H9 (cell line): ENCODE data around the gene ANKHD1. TPM values are rescaled to one million over a fixed set of nuclear protein-coding genes. Genes with fewer than 3 reads are reported as not detected.

Source experiments
- DNase-seq: peaks from one replicate; pipeline ENCODE4 v3.0.0-alpha.2; 2017
- H2AFZ ChIP-seq: one replicate; pipeline ENCODE4 v1.6.1; 2013; ENCODE audit warnings: mild to moderate bottlenecking, low read length, control low read depth, moderate library complexity
- H2AK5ac ChIP-seq: 2 replicates; pipeline ENCODE4 v1.6.1; 2013; ENCODE audit warnings: low read length, control low read depth, mixed read lengths; ENCODE audit not compliant: insufficient read length
- H2BK120ac ChIP-seq: one replicate; pipeline ENCODE4 v1.6.1; 2013; ENCODE audit warnings: low read depth, mild to moderate bottlenecking, low read length, control low read depth, inconsistent platforms; ENCODE audit not compliant: poor library complexity, severe bottlenecking
- H2BK12ac ChIP-seq: 2 replicates; pipeline ENCODE4 v1.6.1; 2013; ENCODE audit warnings: low read length, control low read depth, mixed read lengths, low read depth; ENCODE audit not compliant: insufficient read length
- H2BK15ac ChIP-seq: 2 replicates; pipeline ENCODE4 v1.6.1; 2013; ENCODE audit warnings: low read depth, low read length, control low read depth
- H2BK20ac ChIP-seq: one replicate; pipeline ENCODE4 v1.6.1; 2013; ENCODE audit warnings: low read depth, mild to moderate bottlenecking, low read length, control low read depth, inconsistent platforms; ENCODE audit not compliant: poor library complexity, severe bottlenecking
- H2BK5ac ChIP-seq: 2 replicates; pipeline ENCODE4 v1.6.1; 2013; ENCODE audit warnings: low read length, control low read depth, mixed read lengths; ENCODE audit not compliant: insufficient read length
- H3K14ac ChIP-seq: 2 replicates; pipeline ENCODE4 v1.6.1; 2013; ENCODE audit warnings: low read length, control low read depth; ENCODE audit not compliant: insufficient read depth
- H3K18ac ChIP-seq: 2 replicates; pipeline ENCODE4 v1.6.1; 2013; ENCODE audit warnings: low read depth, mild to moderate bottlenecking, mixed read lengths, low read length, control low read depth; ENCODE audit not compliant: insufficient read length
- H3K23ac ChIP-seq: 2 replicates; pipeline ENCODE4 v1.6.1; 2013; ENCODE audit warnings: low read length, control low read depth, mixed read lengths, low read depth; ENCODE audit not compliant: insufficient read length
- H3K23me2 ChIP-seq: 2 replicates; pipeline ENCODE4 v1.6.1; 2013; ENCODE audit warnings: low read depth, mild to moderate bottlenecking, mixed read lengths, low read length, control low read depth; ENCODE audit not compliant: insufficient read length, poor library complexity, severe bottlenecking
- H3K27ac ChIP-seq: 2 replicates; pipeline ENCODE4 v1.5.1; 2013; ENCODE audit warnings: low read length, control low read depth, mixed read lengths, low read depth; ENCODE audit not compliant: insufficient read length
- H3K27me3 ChIP-seq: 2 replicates; pipeline ENCODE4 v1.6.1; 2013; ENCODE audit warnings: low read length, control low read depth, inconsistent platforms; ENCODE audit not compliant: insufficient read depth
- H3K4ac ChIP-seq: 2 replicates; pipeline ENCODE4 v1.6.1; 2013; ENCODE audit warnings: low read depth, mild to moderate bottlenecking, control low read depth, inconsistent platforms, low read length, moderate library complexity
- H3K4me1 ChIP-seq: 2 replicates; pipeline ENCODE4 v1.6.1; 2013; ENCODE audit warnings: low read length, control low read depth, inconsistent platforms; ENCODE audit not compliant: insufficient read depth
- H3K4me2 ChIP-seq: 2 replicates; pipeline ENCODE4 v1.6.1; 2013; ENCODE audit warnings: low read length, control low read depth, mixed read lengths; ENCODE audit not compliant: insufficient read length, insufficient read depth
- H3K56ac ChIP-seq: 2 replicates; pipeline ENCODE4 v1.6.1; 2013; ENCODE audit warnings: low read depth, mild to moderate bottlenecking, mixed read lengths, low read length, control low read depth; ENCODE audit not compliant: insufficient read length
- H3K79me1 ChIP-seq: 2 replicates; pipeline ENCODE4 v1.6.1; 2013; ENCODE audit warnings: low read depth, mild to moderate bottlenecking, moderate library complexity, low read length, control low read depth, inconsistent platforms; ENCODE audit not compliant: insufficient read depth, poor library complexity, severe bottlenecking
- H3K79me2 ChIP-seq: 2 replicates; pipeline ENCODE4 v1.6.1; 2013; ENCODE audit warnings: low read length, control low read depth, inconsistent platforms; ENCODE audit not compliant: insufficient read depth
- H3K9ac ChIP-seq: 2 replicates; pipeline ENCODE4 v1.6.1; 2013; ENCODE audit warnings: low read length, control low read depth, mixed read lengths; ENCODE audit not compliant: insufficient read length; ENCODE audit errors: extremely low read depth
- H3K9me3 ChIP-seq: one replicate; pipeline ENCODE4 v1.6.1; 2013; ENCODE audit warnings: low read depth, low read length, inconsistent platforms; ENCODE audit not compliant: control insufficient read depth
- H3T11ph ChIP-seq: one replicate; pipeline ENCODE4 v1.6.1; 2013; ENCODE audit warnings: mild to moderate bottlenecking, low read length, control low read depth, inconsistent platforms
- H4K20me1 ChIP-seq: one replicate; pipeline ENCODE4 v1.6.1; 2013; ENCODE audit not compliant: control insufficient read depth, insufficient read length, insufficient read depth
- H4K5ac ChIP-seq: 2 replicates; pipeline ENCODE4 v1.6.1; 2013; ENCODE audit warnings: low read depth, mild to moderate bottlenecking, mixed read lengths, low read length, control low read depth; ENCODE audit not compliant: insufficient read length
- H4K8ac ChIP-seq: replicated peaks from 2 replicates; pipeline ENCODE4 v1.6.1; 2013; ENCODE audit warnings: low read length, control low read depth, mixed read lengths, low read depth; ENCODE audit not compliant: insufficient read length
- H4K91ac ChIP-seq: 2 replicates; pipeline ENCODE4 v1.6.1; 2013; ENCODE audit warnings: low read depth, mild to moderate bottlenecking, moderate library complexity, mixed read lengths, low read length, control low read depth; ENCODE audit not compliant: insufficient read length
- H3K27ac Mint-ChIP-seq, 3 experiments: 2 replicates in 2 of 3; 3 replicates in 1 of 3; pipeline ENCODE4 v1.8.0; 2020 to 2021; ENCODE audit warnings: mixed read lengths in 3 of 3, mild to moderate bottlenecking in 1 of 3, moderate library complexity in 1 of 3
- H3K27me3 Mint-ChIP-seq: 2 replicates; pipeline ENCODE4 v1.8.0; 2021; ENCODE audit warnings: low read depth, mild to moderate bottlenecking, moderate library complexity, mixed read lengths
- H3K36me3 Mint-ChIP-seq, 3 experiments: 2 replicates in 2 of 3; 3 replicates in 1 of 3; pipeline ENCODE4 v1.8.0; 2020 to 2021; ENCODE audit warnings: low read depth in 3 of 3, mixed read lengths in 3 of 3; ENCODE audit not compliant: insufficient read depth in 1 of 3
- H3K4me1 Mint-ChIP-seq, 2 experiments: 2 replicates each; pipeline ENCODE4 v1.8.0; 2020; ENCODE audit warnings: mixed read lengths in 2 of 2
- H3K4me3 Mint-ChIP-seq, 2 experiments: 2 replicates in 1 of 2; 3 replicates in 1 of 2; pipeline ENCODE4 v1.8.0; 2020 to 2021; ENCODE audit warnings: mild to moderate bottlenecking in 2 of 2, mixed read lengths in 2 of 2, moderate library complexity in 1 of 2
- H3K9me3 Mint-ChIP-seq, 2 experiments: 2 replicates in 1 of 2; 3 replicates in 1 of 2; pipeline ENCODE4 v1.8.0; 2020; ENCODE audit warnings: mild to moderate bottlenecking in 2 of 2, mixed read lengths in 2 of 2, moderate library complexity in 1 of 2
- CTCF ChIP-seq: fragments of 200-600 bp; sonication (generic); conservative IDR thresholded peaks from 3 replicates; pipeline ENCODE4 v1.8.0; 2021; ENCODE audit warnings: antibody characterized with exemption, mild to moderate bottlenecking
- WGBS: extraction: QIAGEN DNeasy Blood & Tissue Kit; methylation state at CpG from one replicate; pipeline ENCODE4 v1.1.7; 2013; ENCODE audit warnings: missing lambda C conversion rate, low lambda C conversion rate, mixed read lengths; ENCODE audit not compliant: insufficient read length; ENCODE audit errors: extremely low coverage; 5-methylcytosine and 5-hydroxymethylcytosine counted together
- total RNA-seq: library from RNA; stranded (reverse); gene quantifications from 2 replicates; pipeline ENCODE4 v1.2.1, GENCODE V29; 2021

The ANKHD1 gene
- total RNA-seq, 1 experiment from 2014 or later, result 105 TPM

- no peak overlapping the region for H4K91ac ChIP-seq
- H2BK20ac ChIP-seq, result no peak overlapping the region
- peak overlapping the region in 2 of 3 experiments; percentile 79 to 99; a peak in 4 of 7 replicates for H3K27ac Mint-ChIP-seq
- no peak for TF ChIP-seq CTCF
- H3K79me2 ChIP-seq, result no peaks in the 10 kb centered on the region
- no peak overlapping the region for H3K56ac ChIP-seq
- H3K4me1 ChIP-seq, result 0 out of 2 replicates have a peak, but pooled peaks cover 7% of the 10 kb centered on the region
- no peak overlapping the region for H2BK120ac ChIP-seq
- DNase-seq, result no peak
- H2BK12ac ChIP-seq, result no peak overlapping the region
- no peak overlapping the region for H2AFZ ChIP-seq
- peaks cover 7% of the 10 kb centered on the region for H3K23me2 ChIP-seq
- H3K4ac ChIP-seq, result no peak overlapping the region
- no peaks in the 10 kb centered on the region for H4K20me1 ChIP-seq
- no peak overlapping the region for H2BK5ac ChIP-seq
- no peak overlapping the region for H3K14ac ChIP-seq
- H4K8ac ChIP-seq, result no peak overlapping the region
- H3K9me3 Mint-ChIP-seq, result no peaks in the 10 kb centered on the region
- H3K27me3 Mint-ChIP-seq, result no peaks in the 10 kb centered on the region
- peaks cover 23 to 26% of the 10 kb centered on the region in 2 experiments for H3K4me1 Mint-ChIP-seq
- no peaks in the 10 kb centered on the region for H3K27me3 ChIP-seq
- no peaks in the 10 kb centered on the region for H3K9me3 ChIP-seq
- no peak overlapping the region for H3K23ac ChIP-seq
- no peak overlapping the region for H3K4me2 ChIP-seq
- H4K5ac ChIP-seq, result no peak overlapping the region
- WGBS, result no CpG with 5 or more reads among the region's 7 CpGs
- no peak overlapping the region for H2AK5ac ChIP-seq
- H3K4me3 Mint-ChIP-seq, result peak overlapping the region; percentile 73 to 79
- H3K79me1 ChIP-seq, result no peaks in the 10 kb centered on the region
- H2BK15ac ChIP-seq, result no peak overlapping the region
- peaks cover 18 to 67% (median 48%) of the 10 kb centered on the region in 3 experiments; a peak in 6 of 7 replicates for H3K36me3 Mint-ChIP-seq
- H3T11ph ChIP-seq, result no peak overlapping the region
- no peak overlapping the region for H3K27ac ChIP-seq
- H3K18ac ChIP-seq, result no peak overlapping the region
- no peak overlapping the region for H3K9ac ChIP-seq
These were observed 147.2 kb downstream of the ANKHD1 start for GRCh38 chr5:140548791-140549190.
